Lung microvascular endothelial cell (primary cell): ENCODE data around the gene PACSIN1. TPM values are rescaled to one million over a fixed set of nuclear protein-coding genes. Genes with fewer than 3 reads are reported as not detected.

ENCODE experiments used
- DNase-seq, 2 donors: peaks; one replicate each; pipeline versions ENCODE4 v3.0.0 to v3.0.0-alpha.2; 2010; ENCODE audit warnings: low read depth in 2 of 2
- total RNA-seq: library from RNA; depleted of rRNA; stranded (reverse); fragments of >200 nt; gene quantifications from 2 replicates; pipeline ENCODE4 v1.2.1, GENCODE V29; 2014

Gene PACSIN1
- total RNA-seq, 1 donor from 2014 or later: not detected

GRCh38 chr6:34526992-34527728 is 61.3 kb downstream of the PACSIN1 start:
- DNase-seq: peak; percentile 92 to 94

- DNase-seq: no peak
Observed at GRCh38 chr6:34527751-34528670, 62.1 kb downstream of the PACSIN1 start.

- no peak for DNase-seq
Observed at GRCh38 chr6:34528996-34529664, 63.3 kb downstream of the PACSIN1 start.

- no peak for DNase-seq
Observed at GRCh38 chr6:34529665-34530327, 63.9 kb downstream of the PACSIN1 start.

GRCh38 chr6:34530753-34531365 is 65.0 kb downstream of the PACSIN1 start:
- no peak for DNase-seq

- DNase-seq: peak; percentile 82 to 97
Observed at GRCh38 chr6:34531580-34532201, 65.8 kb downstream of the PACSIN1 start.

GRCh38 chr6:34532230-34532629 is 66.4 kb downstream of the PACSIN1 start:
- peak in 1 of 2 donors; percentile 42 for DNase-seq

- no peak for DNase-seq
Observed at GRCh38 chr6:34534146-34534545, 68.3 kb downstream of the PACSIN1 start.

GRCh38 chr6:34534656-34535055 is 68.8 kb downstream of the PACSIN1 start:
- no peak for DNase-seq

- DNase-seq: no peak
Observed at GRCh38 chr6:34535199-34535598, 69.3 kb downstream of the PACSIN1 start.

GRCh38 chr6:34535646-34536045 is 69.8 kb downstream of the PACSIN1 start:
- DNase-seq: no peak

GRCh38 chr6:34536251-34536958 is 70.5 kb downstream of the PACSIN1 start:
- no peak for DNase-seq

- DNase-seq: no peak
Observed at GRCh38 chr6:34536959-34537848, 71.3 kb downstream of the PACSIN1 start.

- DNase-seq: no peak
Observed at GRCh38 chr6:34537922-34538550, 72.2 kb downstream of the PACSIN1 start.

GRCh38 chr6:34538581-34538980 is 72.7 kb downstream of the PACSIN1 start:
- no peak for DNase-seq

- DNase-seq: no peak
Observed at GRCh38 chr6:34539181-34539580, 73.3 kb downstream of the PACSIN1 start.

- no peak for DNase-seq
Observed at GRCh38 chr6:34540222-34540621, 74.3 kb downstream of the PACSIN1 start.

GRCh38 chr6:34540841-34541240 is 75.0 kb downstream of the PACSIN1 start:
- no peak for DNase-seq
